PFSK-1 (cell line): ENCODE results near the gene POR.

Source experiments
- FOXP2 ChIP-seq: optimal IDR thresholded peaks from 2 replicates; pipeline ENCODE3; 2011; ENCODE audit warnings: borderline replicate concordance, control low read depth, inconsistent platforms; ENCODE audit not compliant: insufficient read depth; ENCODE audit errors: extremely low read length, extremely low read depth
- POLR2AphosphoS5 ChIP-seq: IDR thresholded peaks from 2 replicates; pipeline ENCODE4 v1.6.1; 2012; ENCODE audit warnings: low read depth, mild to moderate bottlenecking, control low read depth, low read length, moderate library complexity
- SIN3A ChIP-seq: IDR thresholded peaks from 2 replicates; pipeline ENCODE4 v1.6.1; 2012; ENCODE audit warnings: mild to moderate bottlenecking, low read length, moderate library complexity, borderline replicate concordance; ENCODE audit not compliant: insufficient read depth
- TAF1 ChIP-seq: IDR thresholded peaks from 2 replicates; pipeline ENCODE4 v1.6.1; 2012; ENCODE audit warnings: low read length, control low read depth, borderline replicate concordance; ENCODE audit not compliant: insufficient read depth
- TF ChIP-seq, protein P1 (sequence below), 2 experiments: IDR thresholded peaks; 2 replicates each; pipeline versions ENCODE4 v1.6.1 to v1.8.0; 2011 to 2012; ENCODE audit warnings: low read depth in 2 of 2, low read length in 2 of 2, control low read depth in 1 of 2, inconsistent platforms in 1 of 2, mild to moderate bottlenecking in 1 of 2, moderate library complexity in 1 of 2; ENCODE audit not compliant: insufficient read depth in 1 of 2

Gene POR

DNA sequence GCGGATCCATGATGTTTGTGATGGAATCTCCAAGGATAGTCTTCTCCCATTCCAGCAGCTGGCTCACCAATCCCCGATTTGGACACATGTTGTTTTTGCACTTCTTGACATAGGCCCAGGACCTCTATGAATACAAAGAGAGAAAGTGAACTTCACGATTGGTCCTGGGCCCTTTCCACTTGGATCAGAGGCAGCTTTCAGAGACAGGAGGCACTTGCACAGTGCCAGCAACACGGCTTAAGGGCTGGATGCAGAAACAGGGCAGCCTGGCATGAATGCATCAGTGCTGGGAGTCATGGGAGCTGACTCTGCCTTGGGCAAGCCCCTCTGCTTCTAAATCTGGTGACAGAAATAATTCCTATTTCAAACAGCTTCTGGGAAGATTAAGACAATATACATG, 81.5 kb downstream of the POR start:
- TF ChIP-seq SIN3A = no peak
- TF ChIP-seq FOXP2 = no peak
- TF ChIP-seq, protein P1, sequence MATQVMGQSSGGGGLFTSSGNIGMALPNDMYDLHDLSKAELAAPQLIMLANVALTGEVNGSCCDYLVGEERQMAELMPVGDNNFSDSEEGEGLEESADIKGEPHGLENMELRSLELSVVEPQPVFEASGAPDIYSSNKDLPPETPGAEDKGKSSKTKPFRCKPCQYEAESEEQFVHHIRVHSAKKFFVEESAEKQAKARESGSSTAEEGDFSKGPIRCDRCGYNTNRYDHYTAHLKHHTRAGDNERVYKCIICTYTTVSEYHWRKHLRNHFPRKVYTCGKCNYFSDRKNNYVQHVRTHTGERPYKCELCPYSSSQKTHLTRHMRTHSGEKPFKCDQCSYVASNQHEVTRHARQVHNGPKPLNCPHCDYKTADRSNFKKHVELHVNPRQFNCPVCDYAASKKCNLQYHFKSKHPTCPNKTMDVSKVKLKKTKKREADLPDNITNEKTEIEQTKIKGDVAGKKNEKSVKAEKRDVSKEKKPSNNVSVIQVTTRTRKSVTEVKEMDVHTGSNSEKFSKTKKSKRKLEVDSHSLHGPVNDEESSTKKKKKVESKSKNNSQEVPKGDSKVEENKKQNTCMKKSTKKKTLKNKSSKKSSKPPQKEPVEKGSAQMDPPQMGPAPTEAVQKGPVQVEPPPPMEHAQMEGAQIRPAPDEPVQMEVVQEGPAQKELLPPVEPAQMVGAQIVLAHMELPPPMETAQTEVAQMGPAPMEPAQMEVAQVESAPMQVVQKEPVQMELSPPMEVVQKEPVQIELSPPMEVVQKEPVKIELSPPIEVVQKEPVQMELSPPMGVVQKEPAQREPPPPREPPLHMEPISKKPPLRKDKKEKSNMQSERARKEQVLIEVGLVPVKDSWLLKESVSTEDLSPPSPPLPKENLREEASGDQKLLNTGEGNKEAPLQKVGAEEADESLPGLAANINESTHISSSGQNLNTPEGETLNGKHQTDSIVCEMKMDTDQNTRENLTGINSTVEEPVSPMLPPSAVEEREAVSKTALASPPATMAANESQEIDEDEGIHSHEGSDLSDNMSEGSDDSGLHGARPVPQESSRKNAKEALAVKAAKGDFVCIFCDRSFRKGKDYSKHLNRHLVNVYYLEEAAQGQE (IDR thresholded peaks at IDR 0.05; ENCODE audit: insufficient read depth in 1 of 2, low read depth in 2 of 2, low read length in 2 of 2) = no peak
- no peak for TF ChIP-seq POLR2AphosphoS5
- no peak for TF ChIP-seq TAF1

DNA sequence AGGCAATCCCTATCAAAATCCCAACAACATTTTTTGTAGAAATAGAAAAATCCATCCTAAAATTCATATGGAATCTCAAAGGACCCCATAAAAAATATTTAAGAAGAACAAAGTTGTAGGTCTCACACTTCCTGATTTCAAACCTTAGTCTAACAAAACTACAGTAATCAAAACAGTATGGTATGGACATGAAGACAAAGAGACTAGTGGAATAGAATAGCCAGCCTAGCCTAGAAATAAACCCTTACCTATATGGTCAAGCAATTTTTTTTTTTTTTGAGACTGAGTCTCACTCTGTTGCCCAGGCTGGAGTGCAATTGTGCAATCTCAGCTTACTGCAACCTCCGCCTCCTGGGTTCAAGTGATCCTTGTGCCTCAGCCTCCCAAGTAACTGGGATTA, 83.1 kb downstream of the POR start:
- no peak for TF ChIP-seq FOXP2
- TF ChIP-seq TAF1 = no peak
- no peak for TF ChIP-seq POLR2AphosphoS5

DNA sequence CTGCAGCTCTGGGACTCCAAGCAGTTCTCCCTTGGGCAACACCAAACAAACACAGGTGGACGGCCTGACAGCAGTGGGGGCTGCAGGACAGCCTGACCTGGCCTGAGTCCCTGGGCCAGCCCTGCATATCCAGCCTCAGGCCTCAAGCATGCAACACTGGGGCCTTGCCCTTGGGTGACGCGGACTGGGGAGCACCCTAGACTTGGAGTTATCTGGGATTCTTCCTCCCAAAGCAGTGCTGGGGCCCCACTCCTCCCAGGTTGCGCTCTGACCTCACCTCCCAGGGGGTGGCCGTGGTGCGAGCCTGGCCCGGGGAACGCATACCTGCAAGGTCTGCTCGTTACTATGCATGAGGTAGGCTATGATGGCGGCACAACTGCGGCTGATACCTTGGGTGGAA, 85.6 kb downstream of the POR start:
- TF ChIP-seq SIN3A (no peak), POLR2AphosphoS5 (no peak), TAF1 (no peak), FOXP2 (no peak)
- TF ChIP-seq, protein P1 (IDR thresholded peaks at IDR 0.05; ENCODE audit: insufficient read depth in 1 of 2, low read depth in 2 of 2, low read length in 2 of 2) = no peak

DNA sequence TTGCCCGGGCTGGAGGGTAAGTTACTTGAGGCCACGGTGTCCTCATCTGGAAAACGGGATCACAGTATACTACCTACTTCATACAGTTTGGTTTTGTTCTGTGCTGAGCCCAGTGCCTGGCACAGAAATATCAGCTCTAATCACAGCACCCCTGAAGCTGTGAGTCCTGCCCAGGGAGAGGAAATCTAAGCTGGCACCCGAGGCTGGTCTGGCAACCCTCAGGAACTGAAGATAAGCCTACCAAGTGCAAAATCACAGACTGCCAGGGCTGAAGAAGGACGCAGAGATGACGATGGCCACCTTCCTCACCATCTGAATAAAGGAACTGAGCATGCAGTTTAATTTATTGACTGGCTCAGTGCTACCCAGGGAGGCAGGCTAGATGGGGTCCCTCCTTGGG, 87.2 kb downstream of the POR start:
- TF ChIP-seq, protein P1 (IDR thresholded peaks at IDR 0.05; ENCODE audit: insufficient read depth in 1 of 2, low read depth in 2 of 2, low read length in 2 of 2) = no peak
- TF ChIP-seq SIN3A (no peak), POLR2AphosphoS5 (no peak), TAF1 (no peak), FOXP2 (no peak)

DNA sequence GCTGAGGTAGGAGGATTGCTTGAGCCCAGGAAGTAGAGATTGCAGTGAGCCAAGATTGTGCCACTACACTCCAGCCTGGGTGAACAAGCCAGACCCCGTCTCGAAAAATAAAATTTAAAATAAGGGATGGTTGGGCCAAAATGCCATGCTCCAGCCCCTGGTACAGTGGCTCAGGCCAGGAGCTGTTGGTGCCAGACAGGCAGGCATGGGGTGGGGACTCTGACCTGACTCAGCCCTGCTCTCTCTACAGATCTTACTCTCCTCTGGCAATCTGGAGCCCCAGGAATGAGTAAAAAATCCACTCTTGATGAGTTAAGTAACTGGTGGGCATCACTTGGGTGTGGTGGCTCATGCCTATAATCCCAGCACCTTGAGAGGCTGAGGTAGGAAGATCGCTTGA, 87.9 kb downstream of the POR start:
- TF ChIP-seq FOXP2 = no peak
- no peak for TF ChIP-seq TAF1
- TF ChIP-seq, protein P1 (IDR thresholded peaks at IDR 0.05; ENCODE audit: insufficient read depth in 1 of 2, low read depth in 2 of 2, low read length in 2 of 2) = no peak
- TF ChIP-seq SIN3A = no peak
- no peak for TF ChIP-seq POLR2AphosphoS5

DNA sequence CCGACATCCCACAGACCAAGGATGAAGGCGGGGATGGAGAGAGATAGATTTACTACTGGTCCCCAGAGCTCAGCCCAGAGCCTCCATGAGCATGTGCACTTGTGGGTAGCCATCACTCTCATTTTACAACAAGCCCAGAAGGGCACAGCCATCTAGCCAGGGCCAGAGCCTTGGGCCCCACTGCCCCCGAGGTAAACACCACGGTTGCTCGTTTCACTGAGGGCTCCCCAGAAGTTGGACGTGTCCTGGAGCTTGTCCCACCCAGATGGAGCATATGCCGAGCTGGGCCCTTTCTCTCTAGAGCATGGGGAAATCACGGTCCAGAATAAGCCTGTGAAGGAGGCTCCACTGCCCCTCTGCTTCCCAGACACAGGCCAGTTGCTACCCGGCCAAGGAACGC, 88.4 kb downstream of the POR start:
- TF ChIP-seq TAF1 = no peak
- TF ChIP-seq SIN3A = no peak
- TF ChIP-seq POLR2AphosphoS5 = no peak
- TF ChIP-seq FOXP2 = no peak
- TF ChIP-seq, protein P1 (IDR thresholded peaks at IDR 0.05; ENCODE audit: insufficient read depth in 1 of 2, low read depth in 2 of 2, low read length in 2 of 2) = no peak
